OCI-M1 (cell line): ENCODE measurements around the gene LHFPL3.
"Not testable (repeated sequence)": the region's sequence is repeated elsewhere in the genome, so short reads cannot be mapped to it uniquely, and the experiment has no call there.

ENCODE experiments used
- DNase-seq: peaks from one replicate; lab custom pipeline; 2025; lab: John Stamatoyannopoulos, UW

Gene LHFPL3

GRCh38 chr7:104328296-104328969, at the start of gene LHFPL3:
TSS of gene LHFPL3 (plus strand) at chr7:104328603.
- no peak for DNase-seq

GRCh38 chr7:104281685-104282084, 46.7 kb upstream of the LHFPL3 start:
- DNase-seq = not testable (repeated sequence)

- DNase-seq = no peak
Measured at GRCh38 chr7:104286839-104287238, 41.6 kb upstream of the LHFPL3 start.

- no peak for DNase-seq
Measured at GRCh38 chr7:104288137-104288536, 40.3 kb upstream of the LHFPL3 start.

- DNase-seq = no peak
Measured at GRCh38 chr7:104294291-104294690, 34.1 kb upstream of the LHFPL3 start.

GRCh38 chr7:104296266-104296665, 32.1 kb upstream of the LHFPL3 start:
- no peak for DNase-seq

GRCh38 chr7:104296900-104297299, 31.5 kb upstream of the LHFPL3 start:
- DNase-seq = no peak

GRCh38 chr7:104299323-104299722, 29.1 kb upstream of the LHFPL3 start:
- no peak for DNase-seq

- no peak for DNase-seq
Measured at GRCh38 chr7:104299777-104300176, 28.6 kb upstream of the LHFPL3 start.

GRCh38 chr7:104306793-104307192, 21.6 kb upstream of the LHFPL3 start:
- DNase-seq = no peak

GRCh38 chr7:104317948-104318629, 10.3 kb upstream of the LHFPL3 start:
- no peak for DNase-seq

- DNase-seq = no peak
Measured at GRCh38 chr7:104327534-104327933, 869 bp upstream of the LHFPL3 start.

GRCh38 chr7:104327938-104328295, 486 bp upstream of the LHFPL3 start:
- no peak for DNase-seq

GRCh38 chr7:104328970-104329825, 795 bp downstream of the LHFPL3 start:
- no peak for DNase-seq

- no peak for DNase-seq
Measured at GRCh38 chr7:104341546-104341945, 13.1 kb downstream of the LHFPL3 start.

GRCh38 chr7:104352736-104353135, 24.3 kb downstream of the LHFPL3 start:
- no peak for DNase-seq

GRCh38 chr7:104357166-104357565, 28.8 kb downstream of the LHFPL3 start:
- no peak for DNase-seq

- DNase-seq = no peak
Measured at GRCh38 chr7:104358446-104359132, 30.2 kb downstream of the LHFPL3 start.

GRCh38 chr7:104362756-104363155, 34.4 kb downstream of the LHFPL3 start:
- DNase-seq = no peak

GRCh38 chr7:104363355-104363754, 35.0 kb downstream of the LHFPL3 start:
- no peak for DNase-seq

GRCh38 chr7:104366390-104366789, 38.0 kb downstream of the LHFPL3 start:
- no peak for DNase-seq

- DNase-seq = no peak
Measured at GRCh38 chr7:104367926-104368325, 39.5 kb downstream of the LHFPL3 start.
